Measurements from ENCODE around the gene EAF2. TPM values are rescaled to one million over a fixed set of nuclear protein-coding genes. Genes with fewer than 3 reads are reported as not detected.

The EAF2 gene
- total RNA-seq, result 2.2 and 3.0 TPM in 2 replicates

GRCh38 chr3:121834671-121835464, at the start of gene EAF2, which contains the start of gene IQCB1:
TSS of gene EAF2 (plus strand) at chr3:121835209. CDS start at chr3:121835286, 77 bp downstream.
TSS of gene IQCB1 (minus strand) at chr3:121835060. CDS start at chr3:121828960, 6,100 bp downstream.

GRCh38 chr3:121894301-121894990, 59.4 kb downstream of the EAF2 start, which contains the start of gene SLC15A2:
TSS of gene SLC15A2 (plus strand) at chr3:121894401. CDS start at chr3:121894477, 76 bp downstream.

Other genes starting within 250 kb of the EAF2 start
- not detected in 2 replicates for gene FBXO40, start 241.8 kb upstream of the EAF2 start, total RNA-seq
- 7.3 and 13.3 TPM in 2 replicates for gene HCLS1, start 174.3 kb upstream of the EAF2 start, total RNA-seq
- 69.0 and 76.9 TPM in 2 replicates for gene GOLGB1, start 85.5 kb upstream of the EAF2 start, total RNA-seq
- 12.4 and 13.2 TPM in 2 replicates for gene IQCB1, start 149 bp upstream of the EAF2 start, total RNA-seq
- 0.25 and 0.40 TPM in 2 replicates for gene SLC15A2, start 59.2 kb downstream of the EAF2 start, total RNA-seq
- not detected in 2 replicates for gene ILDR1, start 187.0 kb downstream of the EAF2 start, total RNA-seq
- under 0.01 TPM in 1 of 2 replicates, not detected in the other for gene CD86, start 220.2 kb downstream of the EAF2 start, total RNA-seq